SU-DHL-6 (cell line): ENCODE data around the gene GRID2.

Experiments
- H2AFZ ChIP-seq: fragments of 200-600 bp; sonication (generic); 2 replicates; pipeline ENCODE4 v1.6.1; 2014; ENCODE audit warnings: low read depth, mild to moderate bottlenecking, moderate library complexity, mixed read lengths, antibody characterized with exemption, low read length; ENCODE audit not compliant: severe bottlenecking
- H3F3A ChIP-seq: fragments of 200-600 bp; shearing (Covaris generic); 2 replicates; pipeline ENCODE4 v1.6.0; 2016; ENCODE audit warnings: antibody characterized with exemption, mild to moderate bottlenecking; ENCODE audit not compliant: insufficient read depth
- H3K27ac ChIP-seq: fragments of 200-600 bp; sonication (generic); 2 replicates; pipeline ENCODE4 v1.5.1; 2016; ENCODE audit warnings: low read depth, mild to moderate bottlenecking, low read length, moderate library complexity, mixed read lengths
- H3K27me3 ChIP-seq: fragments of 200-600 bp; sonication (generic), shearing (Covaris generic); 2 replicates; pipeline ENCODE4 v1.6.0; 2014; ENCODE audit warnings: mild to moderate bottlenecking, low read length
- H3K36me3 ChIP-seq: fragments of 200-600 bp; sonication (generic); 2 replicates; pipeline ENCODE4 v1.6.1; 2014; ENCODE audit warnings: mild to moderate bottlenecking, low read length, mixed read lengths
- H3K4me2 ChIP-seq: fragments of 300-600, 200-600 bp; shearing (Covaris generic), sonication (generic); 2 replicates; pipeline ENCODE4 v1.6.0; 2014; ENCODE audit warnings: low read length, low read depth, mild to moderate bottlenecking; ENCODE audit not compliant: poor library complexity, severe bottlenecking
- H3K4me3 ChIP-seq: fragments of 200-600 bp; sonication (generic); 2 replicates; pipeline ENCODE4 v1.5.1; 2014; ENCODE audit warnings: antibody characterized with exemption, low read length, mild to moderate bottlenecking, mixed read lengths; ENCODE audit not compliant: insufficient read depth, poor library complexity, severe bottlenecking
- H3K79me2 ChIP-seq: fragments of 200-600 bp; sonication (generic); 2 replicates; pipeline ENCODE4 v1.6.1; 2014; ENCODE audit warnings: mild to moderate bottlenecking, low read length, moderate library complexity; ENCODE audit not compliant: insufficient read depth
- H3K9ac ChIP-seq: fragments of 200-600 bp; sonication (generic); 2 replicates; pipeline ENCODE4 v1.7.0; 2014; ENCODE audit warnings: mild to moderate bottlenecking, low read length
- H3K9me2 ChIP-seq: fragments of 200-600 bp; sonication (generic); replicated peaks from 2 replicates; pipeline ENCODE4 v1.6.1; 2014; ENCODE audit warnings: low read length; ENCODE audit not compliant: insufficient read depth
- H3K9me3 ChIP-seq: fragments of 200-600 bp; sonication (generic); 2 replicates; pipeline ENCODE4 v1.6.1; 2014; ENCODE audit warnings: low read length, mixed read lengths; ENCODE audit not compliant: insufficient read depth
- H4K20me1 ChIP-seq: fragments of 200-600 bp; sonication (generic); 2 replicates; pipeline ENCODE4 v1.6.1; 2014; ENCODE audit warnings: low read depth, mild to moderate bottlenecking, antibody characterized with exemption, low read length, moderate library complexity, mixed read lengths
- EZH2phosphoT487 ChIP-seq: fragments of 200-600 bp; sonication (generic), shearing (Covaris generic); conservative IDR thresholded peaks from 2 replicates; pipeline ENCODE4 v1.6.1; 2018; ENCODE audit warnings: mild to moderate bottlenecking, antibody characterized with exemption, low read length, moderate library complexity, mixed read lengths
- TF ChIP-seq, protein P1 (sequence below): fragments of 200-600 bp; sonication (generic); IDR thresholded peaks from one replicate; pipeline ENCODE4 v1.5.1; 2017; ENCODE audit warnings: antibody characterized with exemption, mild to moderate bottlenecking, low read length, moderate library complexity; ENCODE audit not compliant: insufficient read depth, poor library complexity, severe bottlenecking

GRID2 gene

DNA sequence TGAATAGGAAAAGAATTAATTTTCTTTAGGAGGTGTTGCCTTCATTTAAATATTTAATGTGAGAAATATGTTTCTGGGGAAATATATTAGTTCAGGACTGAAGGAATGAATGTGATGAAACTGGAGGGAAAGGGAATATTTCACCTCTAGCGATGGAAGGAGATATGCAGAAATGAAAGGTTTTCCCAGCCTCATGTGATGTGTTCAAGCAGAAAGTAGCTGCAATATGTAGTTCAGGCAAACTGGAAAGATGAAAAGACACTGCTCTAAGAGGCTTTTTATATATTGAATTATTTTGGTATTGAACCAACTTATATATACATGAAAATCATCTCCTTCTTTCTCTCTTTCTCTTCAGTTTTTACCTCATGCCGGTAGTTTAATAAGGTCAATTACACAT is 3.4 kb downstream of the GRID2 start:
- Histone ChIP-seq H3K4me3 (no peak overlapping the region), H3K4me2 (no peak overlapping the region), H3K27ac (no peak overlapping the region), H3K36me3 (no peaks in the 10 kb centered on the region), H3K79me2 (no peaks in the 10 kb centered on the region), H3F3A (no peaks in the 10 kb centered on the region), H3K9me3 (no peaks in the 10 kb centered on the region), H3K27me3 (no peaks in the 10 kb centered on the region), H2AFZ (no peak overlapping the region), H3K9me2 (no peaks in the 10 kb centered on the region), H3K9ac (no peak overlapping the region), H4K20me1 (no peaks in the 10 kb centered on the region)
- TF ChIP-seq EZH2phosphoT487, result no peak
- TF ChIP-seq, protein P1, sequence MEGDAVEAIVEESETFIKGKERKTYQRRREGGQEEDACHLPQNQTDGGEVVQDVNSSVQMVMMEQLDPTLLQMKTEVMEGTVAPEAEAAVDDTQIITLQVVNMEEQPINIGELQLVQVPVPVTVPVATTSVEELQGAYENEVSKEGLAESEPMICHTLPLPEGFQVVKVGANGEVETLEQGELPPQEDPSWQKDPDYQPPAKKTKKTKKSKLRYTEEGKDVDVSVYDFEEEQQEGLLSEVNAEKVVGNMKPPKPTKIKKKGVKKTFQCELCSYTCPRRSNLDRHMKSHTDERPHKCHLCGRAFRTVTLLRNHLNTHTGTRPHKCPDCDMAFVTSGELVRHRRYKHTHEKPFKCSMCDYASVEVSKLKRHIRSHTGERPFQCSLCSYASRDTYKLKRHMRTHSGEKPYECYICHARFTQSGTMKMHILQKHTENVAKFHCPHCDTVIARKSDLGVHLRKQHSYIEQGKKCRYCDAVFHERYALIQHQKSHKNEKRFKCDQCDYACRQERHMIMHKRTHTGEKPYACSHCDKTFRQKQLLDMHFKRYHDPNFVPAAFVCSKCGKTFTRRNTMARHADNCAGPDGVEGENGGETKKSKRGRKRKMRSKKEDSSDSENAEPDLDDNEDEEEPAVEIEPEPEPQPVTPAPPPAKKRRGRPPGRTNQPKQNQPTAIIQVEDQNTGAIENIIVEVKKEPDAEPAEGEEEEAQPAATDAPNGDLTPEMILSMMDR, result no peak

- H2AFZ ChIP-seq, result no peak overlapping the region
- H3K9ac ChIP-seq, result no peak overlapping the region
- no peaks in the 10 kb centered on the region for H4K20me1 ChIP-seq
- H3K4me3 ChIP-seq, result no peak overlapping the region
- no peaks in the 10 kb centered on the region for H3K9me2 ChIP-seq
- no peaks in the 10 kb centered on the region for H3F3A ChIP-seq
- H3K36me3 ChIP-seq, result no peaks in the 10 kb centered on the region
- no peak overlapping the region for H3K27ac ChIP-seq
- no peaks in the 10 kb centered on the region for H3K79me2 ChIP-seq
- H3K4me2 ChIP-seq, result no peak overlapping the region
- TF ChIP-seq, protein P1, result no peak
- no peak for TF ChIP-seq EZH2phosphoT487
- H3K9me3 ChIP-seq, result no peaks in the 10 kb centered on the region
- H3K27me3 ChIP-seq, result no peaks in the 10 kb centered on the region
These were observed 4.1 kb downstream of the GRID2 start for GRCh38 chr4:92307866-92308265.

- Histone ChIP-seq H3K4me3 (no peak overlapping the region), H3K4me2 (no peak overlapping the region), H3K36me3 (no peaks in the 10 kb centered on the region), H3F3A (no peaks in the 10 kb centered on the region), H3K9ac (no peak overlapping the region), H3K79me2 (no peaks in the 10 kb centered on the region), H2AFZ (no peak overlapping the region), H3K9me3 (no peaks in the 10 kb centered on the region), H3K9me2 (no peaks in the 10 kb centered on the region), H3K27me3 (no peaks in the 10 kb centered on the region), H4K20me1 (no peaks in the 10 kb centered on the region), H3K27ac (no peak overlapping the region)
- TF ChIP-seq EZH2phosphoT487, result no peak
- TF ChIP-seq, protein P1, result no peak
These were observed 13.3 kb downstream of the GRID2 start for GRCh38 chr4:92317047-92317446.

- Histone ChIP-seq H3K4me3 (no peak overlapping the region), H3K27ac (no peak overlapping the region), H3K9ac (no peak overlapping the region), H3F3A (no peaks in the 10 kb centered on the region), H3K9me3 (no peaks in the 10 kb centered on the region), H3K79me2 (no peaks in the 10 kb centered on the region), H3K36me3 (no peaks in the 10 kb centered on the region), H3K9me2 (no peaks in the 10 kb centered on the region), H3K4me2 (no peak overlapping the region), H4K20me1 (no peaks in the 10 kb centered on the region), H3K27me3 (no peaks in the 10 kb centered on the region), H2AFZ (no peak overlapping the region)
- TF ChIP-seq EZH2phosphoT487, result no peak
- TF ChIP-seq, protein P1, result no peak
These were observed 24.3 kb downstream of the GRID2 start for GRCh38 chr4:92328095-92328494.
